ENCODE data around the gene TYMP. TPM values are rescaled to one million over a fixed set of nuclear protein-coding genes. Genes with fewer than 3 reads are reported as not detected.

TYMP gene
- total and polyA plus RNA-seq, 2 donors (not counting 3 experiments of a cell fraction or from before 2014, with no cell fraction given), result 2.0 to 2.4 TPM

DNA sequence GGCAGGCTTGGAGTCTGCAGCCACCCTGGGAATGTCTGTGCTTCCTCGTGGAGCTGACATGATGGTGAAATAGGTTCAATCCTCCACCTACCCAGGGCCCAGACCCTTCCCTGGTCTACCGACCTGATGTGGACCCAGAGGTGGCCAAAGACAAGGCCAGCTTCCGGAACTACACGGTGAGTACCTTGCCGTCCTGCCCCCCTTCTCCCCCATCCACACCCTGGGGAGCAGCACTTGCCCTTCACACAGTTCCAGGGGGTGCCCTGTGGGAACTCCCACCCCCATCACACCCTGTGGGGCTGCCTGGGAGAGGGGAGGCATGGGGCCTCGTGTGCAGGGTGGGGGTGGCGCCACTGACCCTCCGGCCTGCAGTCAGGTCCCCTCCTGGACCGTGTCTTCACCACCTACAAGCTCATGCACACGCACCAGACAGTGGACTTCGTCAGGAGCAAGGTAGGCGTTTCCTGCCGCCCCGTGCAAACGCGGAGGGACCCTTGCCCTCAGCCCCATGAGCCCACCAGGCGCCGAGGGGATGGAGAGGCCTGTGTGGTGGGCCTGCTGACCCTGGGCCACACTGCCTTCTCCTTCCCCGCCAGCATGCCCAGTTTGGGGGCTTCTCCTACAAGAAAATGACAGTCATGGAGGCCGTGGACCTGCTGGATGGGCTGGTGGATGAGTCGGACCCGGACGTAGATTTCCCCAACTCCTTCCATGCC lies 42.4 kb downstream of the TYMP start:
- ChIA-PET CTCF (interaction anchor here (0.7 kb wide), 1 partner anchor 10 kb away, joined by 3 read pairs; no protein-coding TSS in a partner anchor), POLR2A (no interaction called here)
- H3K4me1 ChIP-seq (ENCODE audit: control insufficient read depth, extremely low read depth, insufficient read depth, low read length), result no peaks in the 10 kb centered on the region
- no peaks in the 10 kb centered on the region for H3K79me2 ChIP-seq (ENCODE audit: control insufficient read depth, insufficient read depth, low read length)
- BruUV-seq (replicated peaks), result no TSS peak
- FAIRE-seq (no peak), DNase-seq (ENCODE audit: low read depth, low spot score) (no peak)
- H3K4me3 ChIP-seq (replicated peaks in 1 of 3; ENCODE audit: insufficient read depth in 1 of 3, low read depth in 1 of 3, low read length in 3 of 3), result no peak overlapping the region
- no peaks in the 10 kb centered on the region for H3K27me3 ChIP-seq (ENCODE audit: control insufficient read depth in 2 of 2, insufficient read depth in 2 of 2, low read length in 2 of 2)
- dilution Hi-C loops (cut with MboI; ENCODE audit: extremely low pct_ligation_motif_present, low sequenced_read_pairs), result no loop called here
- intact Hi-C loops (cut with micrococcal nuclease), result no loop called here
- no peak overlapping the region for H3K4me2 ChIP-seq (ENCODE audit: insufficient read depth, low read length)
- no peak overlapping the region for H2AFZ ChIP-seq (ENCODE audit: low read depth, low read length)
- H3K9me3 ChIP-seq (replicated peaks; ENCODE audit: control insufficient read depth, insufficient read depth, low read length), result no peaks in the 10 kb centered on the region
- no peaks in the 10 kb centered on the region for H3K36me3 ChIP-seq (ENCODE audit: control insufficient read depth in 2 of 2, extremely low read depth in 1 of 2, insufficient read depth in 2 of 2, low read length in 2 of 2)
- no peaks in the 10 kb centered on the region for H4K20me1 ChIP-seq (replicated peaks; ENCODE audit: control insufficient read depth, extremely low read depth, insufficient read depth, low read length)
- TF ChIP-seq EZH2 (IDR thresholded peaks at IDR 0.05; ENCODE audit: borderline replicate concordance, low read depth, low read length, severe bottlenecking) (no peak), POLR2A (IDR thresholded peaks at IDR 0.05; ENCODE audit: low read depth, low read length) (no peak), FOS (IDR thresholded peaks at IDR 0.05; ENCODE audit: borderline replicate concordance, insufficient read depth, low read length) (no peak), JUN (IDR thresholded peaks at IDR 0.05; ENCODE audit: borderline replicate concordance, insufficient read depth, insufficient read length, low read depth) (no peak), GATA2 (IDR thresholded peaks at IDR 0.05; ENCODE audit: insufficient read depth, insufficient read length, low read depth, low read length) (no peak), MYC (IDR thresholded peaks at IDR 0.05; ENCODE audit: low read depth, low read length) (no peak), POLR2AphosphoS5 (IDR thresholded peaks at IDR 0.05; ENCODE audit: insufficient read depth, low read depth, low read length) (no peak)
- TF ChIP-seq, protein P1, sequence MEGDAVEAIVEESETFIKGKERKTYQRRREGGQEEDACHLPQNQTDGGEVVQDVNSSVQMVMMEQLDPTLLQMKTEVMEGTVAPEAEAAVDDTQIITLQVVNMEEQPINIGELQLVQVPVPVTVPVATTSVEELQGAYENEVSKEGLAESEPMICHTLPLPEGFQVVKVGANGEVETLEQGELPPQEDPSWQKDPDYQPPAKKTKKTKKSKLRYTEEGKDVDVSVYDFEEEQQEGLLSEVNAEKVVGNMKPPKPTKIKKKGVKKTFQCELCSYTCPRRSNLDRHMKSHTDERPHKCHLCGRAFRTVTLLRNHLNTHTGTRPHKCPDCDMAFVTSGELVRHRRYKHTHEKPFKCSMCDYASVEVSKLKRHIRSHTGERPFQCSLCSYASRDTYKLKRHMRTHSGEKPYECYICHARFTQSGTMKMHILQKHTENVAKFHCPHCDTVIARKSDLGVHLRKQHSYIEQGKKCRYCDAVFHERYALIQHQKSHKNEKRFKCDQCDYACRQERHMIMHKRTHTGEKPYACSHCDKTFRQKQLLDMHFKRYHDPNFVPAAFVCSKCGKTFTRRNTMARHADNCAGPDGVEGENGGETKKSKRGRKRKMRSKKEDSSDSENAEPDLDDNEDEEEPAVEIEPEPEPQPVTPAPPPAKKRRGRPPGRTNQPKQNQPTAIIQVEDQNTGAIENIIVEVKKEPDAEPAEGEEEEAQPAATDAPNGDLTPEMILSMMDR (IDR thresholded peaks at IDR 0.05; ENCODE audit: extremely low read depth in 1 of 2, insufficient read depth in 1 of 2, low read depth in 1 of 2, low read length in 2 of 2), result no peak
- TF ChIP-seq, protein P2, sequence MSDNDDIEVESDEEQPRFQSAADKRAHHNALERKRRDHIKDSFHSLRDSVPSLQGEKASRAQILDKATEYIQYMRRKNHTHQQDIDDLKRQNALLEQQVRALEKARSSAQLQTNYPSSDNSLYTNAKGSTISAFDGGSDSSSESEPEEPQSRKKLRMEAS (IDR thresholded peaks at IDR 0.05; ENCODE audit: insufficient read depth, insufficient read length), result no peak
- H3K27ac ChIP-seq (ENCODE audit: insufficient read depth, low read depth, low read length), result no peak overlapping the region
- no peaks in the 10 kb centered on the region for H3K9me1 ChIP-seq (replicated peaks; ENCODE audit: control insufficient read depth, extremely low read depth, insufficient read depth, low read length)
- no peak overlapping the region for H3K9ac ChIP-seq (replicated peaks; ENCODE audit: extremely low read depth, insufficient read depth, low read length)

Measured in endothelial cell of umbilical vein (primary cell).